SK-N-MC (cell line): ENCODE data around the gene DDX31.

Experiments used
- EZH2 ChIP-seq: fragments of 200-600 bp; sonication (generic); IDR thresholded peaks from one replicate; pipeline ENCODE4 v1.6.1; 2017; ENCODE audit warnings: antibody characterized with exemption
- FOXP2 ChIP-seq: optimal IDR thresholded peaks from 2 replicates; pipeline ENCODE3; 2011; ENCODE audit warnings: mild to moderate bottlenecking, moderate library complexity; ENCODE audit not compliant: insufficient read depth; ENCODE audit errors: extremely low read length, control extremely low read depth
- POLR2AphosphoS5 ChIP-seq: IDR thresholded peaks from 2 replicates; pipeline ENCODE4 v1.6.1; 2012; ENCODE audit warnings: mild to moderate bottlenecking, low read depth, low read length, borderline replicate concordance

DNA sequence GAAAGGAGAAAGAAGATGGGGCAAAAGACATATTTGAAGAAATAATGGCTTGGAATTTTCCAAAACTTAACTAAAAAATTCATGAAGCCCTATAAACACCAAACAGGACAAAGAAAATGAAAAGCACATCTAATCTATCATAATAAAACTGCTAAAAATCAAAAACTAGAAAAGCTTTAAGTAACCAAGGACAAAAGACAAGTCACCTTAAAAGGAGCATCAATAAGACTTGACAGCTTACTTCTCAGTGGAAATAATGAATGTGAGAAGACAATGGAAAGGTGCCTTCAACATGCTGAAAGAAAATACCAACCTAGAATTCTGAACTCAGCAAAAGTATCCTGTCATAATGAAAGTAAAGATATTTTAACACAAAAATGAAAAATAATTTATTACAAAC, 27.4 kb upstream of the DDX31 start:
- TF ChIP-seq FOXP2: no peak
- no peak for TF ChIP-seq POLR2AphosphoS5
- TF ChIP-seq EZH2: no peak
